HEK293 (cell line): ENCODE results near the gene IL2RG.

ENCODE experiments used
- CTCF ChIP-seq: fragments of 450-650 bp; formaldehyde crosslinking; IDR thresholded peaks from 2 replicates; pipeline ENCODE4 v1.5.1; 2016; ENCODE audit warnings: missing biosample characterization, missing genetic modification characterization
- ZFP41 ChIP-seq: fragments of 450-650 bp; formaldehyde crosslinking; IDR thresholded peaks from 2 replicates; pipeline ENCODE4 v1.5.1; 2016; ENCODE audit warnings: missing biosample characterization, missing genetic modification characterization, borderline replicate concordance
- ZNF121 ChIP-seq: fragments of 450-650 bp; formaldehyde crosslinking; IDR thresholded peaks from 2 replicates; pipeline ENCODE4 v1.5.1; 2016; ENCODE audit warnings: missing biosample characterization, missing genetic modification characterization
- ZNF274 ChIP-seq, 2 experiments: fragments of 200-500 bp in 1 of 2; fragments of 450-650 bp in 1 of 2; sonication (Bioruptor generic) in 1 of 2; formaldehyde crosslinking in 1 of 2; IDR thresholded peaks; 2 replicates each; pipeline versions ENCODE4 v1.5.1 to v1.6.1; 2014 to 2016; ENCODE audit warnings: borderline replicate concordance in 1 of 2, inconsistent platforms in 1 of 2, low read length in 1 of 2, missing biosample characterization in 1 of 2, missing genetic modification characterization in 1 of 2
- ZNF292 ChIP-seq: fragments of 450-650 bp; formaldehyde crosslinking; IDR thresholded peaks from 2 replicates; pipeline ENCODE4 v1.5.1; 2016; ENCODE audit warnings: low read depth, missing biosample characterization, missing genetic modification characterization, borderline replicate concordance
- TF ChIP-seq, protein P1 (sequence below): fragments of 450-650 bp; formaldehyde crosslinking; IDR thresholded peaks from 2 replicates; pipeline ENCODE4 v1.5.1; 2016; ENCODE audit warnings: missing biosample characterization, missing genetic modification characterization
- TF ChIP-seq, protein P2 (sequence below): fragments of 450-650 bp; formaldehyde crosslinking; conservative IDR thresholded peaks from 2 replicates; pipeline ENCODE4 v1.5.1; 2016; ENCODE audit warnings: low read depth, missing biosample characterization, missing genetic modification characterization

- TF ChIP-seq ZFP41 (tag by site-specific recombination): no peak
- no peak for TF ChIP-seq ZNF274 (IDR thresholded peaks at IDR 0.05; ENCODE audit: low read length)
- no peak for TF ChIP-seq ZNF274 (tag by site-specific recombination; IDR thresholded peaks at IDR 0.05; ENCODE audit: borderline replicate concordance)
- no peak for TF ChIP-seq CTCF (tag by site-specific recombination)
- no peak for TF ChIP-seq ZNF121
- TF ChIP-seq, protein P1, sequence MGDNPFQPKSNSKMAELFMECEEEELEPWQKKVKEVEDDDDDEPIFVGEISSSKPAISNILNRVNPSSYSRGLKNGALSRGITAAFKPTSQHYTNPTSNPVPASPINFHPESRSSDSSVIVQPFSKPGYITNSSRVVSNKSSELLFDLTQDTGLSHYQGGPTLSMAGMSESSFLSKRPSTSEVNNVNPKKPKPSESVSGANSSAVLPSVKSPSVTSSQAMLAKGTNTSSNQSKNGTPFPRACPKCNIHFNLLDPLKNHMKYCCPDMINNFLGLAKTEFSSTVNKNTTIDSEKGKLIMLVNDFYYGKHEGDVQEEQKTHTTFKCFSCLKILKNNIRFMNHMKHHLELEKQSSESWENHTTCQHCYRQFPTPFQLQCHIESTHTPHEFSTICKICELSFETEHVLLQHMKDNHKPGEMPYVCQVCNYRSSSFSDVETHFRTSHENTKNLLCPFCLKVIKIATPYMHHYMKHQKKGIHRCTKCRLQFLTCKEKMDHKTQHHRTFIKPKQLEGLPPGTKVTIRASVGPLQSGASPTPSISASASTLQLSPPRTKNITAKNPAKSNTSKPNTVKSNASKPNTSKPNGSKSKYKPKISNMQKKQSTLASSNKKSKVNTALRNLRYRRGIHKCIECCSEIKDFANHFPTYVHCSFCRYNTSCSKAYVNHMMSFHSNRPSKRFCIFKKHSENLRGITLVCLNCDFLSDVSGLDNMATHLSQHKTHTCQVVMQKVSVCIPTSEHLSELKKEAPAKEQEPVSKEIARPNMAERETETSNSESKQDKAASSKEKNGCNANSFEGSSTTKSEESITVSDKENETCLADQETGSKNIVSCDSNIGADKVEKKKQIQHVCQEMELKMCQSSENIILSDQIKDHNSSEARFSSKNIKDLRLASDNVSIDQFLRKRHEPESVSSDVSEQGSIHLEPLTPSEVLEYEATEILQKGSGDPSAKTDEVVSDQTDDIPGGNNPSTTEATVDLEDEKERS (tag by site-specific recombination): no peak
- TF ChIP-seq, protein P2, sequence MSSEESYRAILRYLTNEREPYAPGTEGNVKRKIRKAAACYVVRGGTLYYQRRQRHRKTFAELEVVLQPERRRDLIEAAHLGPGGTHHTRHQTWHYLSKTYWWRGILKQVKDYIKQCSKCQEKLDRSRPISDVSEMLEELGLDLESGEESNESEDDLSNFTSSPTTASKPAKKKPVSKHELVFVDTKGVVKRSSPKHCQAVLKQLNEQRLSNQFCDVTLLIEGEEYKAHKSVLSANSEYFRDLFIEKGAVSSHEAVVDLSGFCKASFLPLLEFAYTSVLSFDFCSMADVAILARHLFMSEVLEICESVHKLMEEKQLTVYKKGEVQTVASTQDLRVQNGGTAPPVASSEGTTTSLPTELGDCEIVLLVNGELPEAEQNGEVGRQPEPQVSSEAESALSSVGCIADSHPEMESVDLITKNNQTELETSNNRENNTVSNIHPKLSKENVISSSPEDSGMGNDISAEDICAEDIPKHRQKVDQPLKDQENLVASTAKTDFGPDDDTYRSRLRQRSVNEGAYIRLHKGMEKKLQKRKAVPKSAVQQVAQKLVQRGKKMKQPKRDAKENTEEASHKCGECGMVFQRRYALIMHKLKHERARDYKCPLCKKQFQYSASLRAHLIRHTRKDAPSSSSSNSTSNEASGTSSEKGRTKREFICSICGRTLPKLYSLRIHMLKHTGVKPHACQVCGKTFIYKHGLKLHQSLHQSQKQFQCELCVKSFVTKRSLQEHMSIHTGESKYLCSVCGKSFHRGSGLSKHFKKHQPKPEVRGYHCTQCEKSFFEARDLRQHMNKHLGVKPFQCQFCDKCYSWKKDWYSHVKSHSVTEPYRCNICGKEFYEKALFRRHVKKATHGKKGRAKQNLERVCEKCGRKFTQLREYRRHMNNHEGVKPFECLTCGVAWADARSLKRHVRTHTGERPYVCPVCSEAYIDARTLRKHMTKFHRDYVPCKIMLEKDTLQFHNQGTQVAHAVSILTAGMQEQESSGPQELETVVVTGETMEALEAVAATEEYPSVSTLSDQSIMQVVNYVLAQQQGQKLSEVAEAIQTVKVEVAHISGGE (tag by site-specific recombination): no peak
- TF ChIP-seq ZNF292: no peak
Measured at GRCh38 chrX:71140440-71140839, 29.1 kb upstream of the IL2RG start.
